ENCODE measurements around the gene SEMA3D. TPM values are rescaled to one million over a fixed set of nuclear protein-coding genes. Genes with fewer than 3 reads are reported as not detected.
A peak's percentile ranks its signal among the peaks of the same experiment; 100 is the strongest.

The SEMA3D gene
- total and polyA plus RNA-seq, 4 donors = 0.53 to 49.0 (median 2.6) TPM

- Histone ChIP-seq H3K9ac (ENCODE audit: insufficient read depth in 1 of 2, low read length in 2 of 2) (no peak overlapping the region), H3K27ac (ENCODE audit: low read depth in 1 of 2, low read length in 1 of 2) (no peak overlapping the region), H3K36me3 (ENCODE audit: control insufficient read depth in 4 of 4, insufficient read depth in 4 of 4, low read length in 4 of 4) (peaks cover 0 to 16% (median 6%) of the 10 kb centered on the region in 4 donors), H3K4me1 (ENCODE audit: control insufficient read depth in 5 of 5, insufficient read depth in 5 of 5, low read length in 5 of 5) (peaks cover 0 to 12% (median 0%) of the 10 kb centered on the region in 5 donors), H3K4me3 (no peak overlapping the region), H3K9me3 (ENCODE audit: control insufficient read depth in 4 of 4, insufficient read depth in 3 of 4, low read length in 3 of 4) (peaks cover 0 to 6% (median 2%) of the 10 kb centered on the region in 4 donors), H3K27me3 (ENCODE audit: control insufficient read depth in 3 of 3, insufficient read depth in 3 of 3, low read length in 2 of 3) (no peaks in the 10 kb centered on the region)
- DNase-seq = no peak
- ATAC-seq (ENCODE audit: insufficient read depth, low FRiP score) = no peak
- TF ChIP-seq, protein P1, sequence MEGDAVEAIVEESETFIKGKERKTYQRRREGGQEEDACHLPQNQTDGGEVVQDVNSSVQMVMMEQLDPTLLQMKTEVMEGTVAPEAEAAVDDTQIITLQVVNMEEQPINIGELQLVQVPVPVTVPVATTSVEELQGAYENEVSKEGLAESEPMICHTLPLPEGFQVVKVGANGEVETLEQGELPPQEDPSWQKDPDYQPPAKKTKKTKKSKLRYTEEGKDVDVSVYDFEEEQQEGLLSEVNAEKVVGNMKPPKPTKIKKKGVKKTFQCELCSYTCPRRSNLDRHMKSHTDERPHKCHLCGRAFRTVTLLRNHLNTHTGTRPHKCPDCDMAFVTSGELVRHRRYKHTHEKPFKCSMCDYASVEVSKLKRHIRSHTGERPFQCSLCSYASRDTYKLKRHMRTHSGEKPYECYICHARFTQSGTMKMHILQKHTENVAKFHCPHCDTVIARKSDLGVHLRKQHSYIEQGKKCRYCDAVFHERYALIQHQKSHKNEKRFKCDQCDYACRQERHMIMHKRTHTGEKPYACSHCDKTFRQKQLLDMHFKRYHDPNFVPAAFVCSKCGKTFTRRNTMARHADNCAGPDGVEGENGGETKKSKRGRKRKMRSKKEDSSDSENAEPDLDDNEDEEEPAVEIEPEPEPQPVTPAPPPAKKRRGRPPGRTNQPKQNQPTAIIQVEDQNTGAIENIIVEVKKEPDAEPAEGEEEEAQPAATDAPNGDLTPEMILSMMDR (IDR thresholded peaks at IDR 0.05; ENCODE audit: control extremely low read depth, extremely low read depth) = no peak
Observed at GRCh38 chr7:85177316-85177715, 9.5 kb downstream of the SEMA3D start.

DNA sequence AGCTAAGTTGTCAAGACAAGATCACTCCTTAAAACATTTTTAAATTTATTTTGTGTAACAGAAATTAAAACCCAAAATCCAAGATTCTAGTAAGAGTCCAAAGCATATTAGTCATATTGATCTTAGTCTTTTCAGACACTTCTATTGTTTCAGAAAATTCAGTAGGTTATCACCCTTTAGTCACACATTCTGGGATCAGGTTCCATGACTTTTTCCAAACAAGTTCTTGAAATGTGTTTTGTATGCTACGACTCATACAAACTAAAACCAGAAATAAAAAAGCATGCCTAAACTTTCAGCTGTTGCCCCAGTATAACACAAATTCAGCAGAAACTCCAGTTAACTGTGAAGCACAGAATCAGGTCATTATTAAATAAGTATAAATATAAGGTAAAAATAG is 10.7 kb downstream of the SEMA3D start:
- DNase-seq (no peak), ATAC-seq (ENCODE audit: insufficient read depth, low FRiP score) (no peak)
- H3K4me3 ChIP-seq = no peak overlapping the region
- WGBS, 2 donors = 86 to 89% methylated on average over 1 of the region's 1 CpG
- no peaks in the 10 kb centered on the region for H3K27me3 ChIP-seq (ENCODE audit: control insufficient read depth in 3 of 3, insufficient read depth in 3 of 3, low read length in 2 of 3)
- peaks cover 0 to 6% (median 2%) of the 10 kb centered on the region in 4 donors for H3K9me3 ChIP-seq (ENCODE audit: control insufficient read depth in 4 of 4, insufficient read depth in 3 of 4, low read length in 3 of 4)
- peaks cover 0 to 16% (median 6%) of the 10 kb centered on the region in 4 donors for H3K36me3 ChIP-seq (ENCODE audit: control insufficient read depth in 4 of 4, insufficient read depth in 4 of 4, low read length in 4 of 4)
- H3K9ac ChIP-seq (ENCODE audit: insufficient read depth in 1 of 2, low read length in 2 of 2) = no peak overlapping the region
- TF ChIP-seq, protein P1 (IDR thresholded peaks at IDR 0.05; ENCODE audit: control extremely low read depth, extremely low read depth) = no peak
- peaks cover 0 to 15% (median 0%) of the 10 kb centered on the region in 5 donors for H3K4me1 ChIP-seq (ENCODE audit: control insufficient read depth in 5 of 5, insufficient read depth in 5 of 5, low read length in 5 of 5)
- no peak overlapping the region for H3K27ac ChIP-seq (ENCODE audit: low read depth in 1 of 2, low read length in 1 of 2)

GRCh38 chr7:85175217-85175616 is 11.6 kb downstream of the SEMA3D start:
- no peaks in the 10 kb centered on the region for H3K27me3 ChIP-seq (ENCODE audit: control insufficient read depth in 3 of 3, insufficient read depth in 3 of 3, low read length in 2 of 3)
- no peak overlapping the region for H3K27ac ChIP-seq (ENCODE audit: low read depth in 1 of 2, low read length in 1 of 2)
- TF ChIP-seq, protein P1 (IDR thresholded peaks at IDR 0.05; ENCODE audit: control extremely low read depth, extremely low read depth) = no peak
- H3K9ac ChIP-seq (ENCODE audit: insufficient read depth in 1 of 2, low read length in 2 of 2) = no peak overlapping the region
- H3K4me1 ChIP-seq (ENCODE audit: control insufficient read depth in 5 of 5, insufficient read depth in 5 of 5, low read length in 5 of 5) = peaks cover 0 to 15% (median 0%) of the 10 kb centered on the region in 5 donors
- DNase-seq = peak in 2 of 3 donors; percentile 43 to 44
- no peak overlapping the region for H3K4me3 ChIP-seq
- H3K36me3 ChIP-seq (ENCODE audit: control insufficient read depth in 4 of 4, insufficient read depth in 4 of 4, low read length in 4 of 4) = peaks cover 0 to 16% (median 6%) of the 10 kb centered on the region in 4 donors
- no peak for ATAC-seq (ENCODE audit: insufficient read depth, low FRiP score)
- H3K9me3 ChIP-seq (ENCODE audit: control insufficient read depth in 4 of 4, insufficient read depth in 3 of 4, low read length in 3 of 4) = peaks cover 0 to 6% (median 2%) of the 10 kb centered on the region in 4 donors
- WGBS, 2 donors = 70 to 75% methylated on average over 3 of the region's 3 CpGs

- Histone ChIP-seq H3K27me3 (ENCODE audit: control insufficient read depth in 3 of 3, insufficient read depth in 3 of 3, low read length in 2 of 3) (no peaks in the 10 kb centered on the region), H3K4me1 (ENCODE audit: control insufficient read depth in 5 of 5, insufficient read depth in 5 of 5, low read length in 5 of 5) (peaks cover 0 to 15% (median 0%) of the 10 kb centered on the region in 5 donors), H3K36me3 (ENCODE audit: control insufficient read depth in 4 of 4, insufficient read depth in 4 of 4, low read length in 4 of 4) (no peaks in the 10 kb centered on the region), H3K9me3 (ENCODE audit: control insufficient read depth in 4 of 4, insufficient read depth in 3 of 4, low read length in 3 of 4) (no peaks in the 10 kb centered on the region), H3K9ac (ENCODE audit: insufficient read depth in 1 of 2, low read length in 2 of 2) (no peak overlapping the region), H3K27ac (ENCODE audit: low read depth in 1 of 2, low read length in 1 of 2) (no peak overlapping the region), H3K4me3 (no peak overlapping the region)
- ATAC-seq (ENCODE audit: insufficient read depth, low FRiP score) (peak; percentile 53), DNase-seq (peak; percentile 56 to 95 (median 87))
- 25 to 35% methylated on average over 3 of the region's 3 CpGs for WGBS, 2 donors
- TF ChIP-seq, protein P1 (IDR thresholded peaks at IDR 0.05; ENCODE audit: control extremely low read depth, extremely low read depth) = no peak
Observed at GRCh38 chr7:85172530-85172941, 14.3 kb downstream of the SEMA3D start.
